Measurements from ENCODE around the gene SLC29A1.

Gene SLC29A1

DNA sequence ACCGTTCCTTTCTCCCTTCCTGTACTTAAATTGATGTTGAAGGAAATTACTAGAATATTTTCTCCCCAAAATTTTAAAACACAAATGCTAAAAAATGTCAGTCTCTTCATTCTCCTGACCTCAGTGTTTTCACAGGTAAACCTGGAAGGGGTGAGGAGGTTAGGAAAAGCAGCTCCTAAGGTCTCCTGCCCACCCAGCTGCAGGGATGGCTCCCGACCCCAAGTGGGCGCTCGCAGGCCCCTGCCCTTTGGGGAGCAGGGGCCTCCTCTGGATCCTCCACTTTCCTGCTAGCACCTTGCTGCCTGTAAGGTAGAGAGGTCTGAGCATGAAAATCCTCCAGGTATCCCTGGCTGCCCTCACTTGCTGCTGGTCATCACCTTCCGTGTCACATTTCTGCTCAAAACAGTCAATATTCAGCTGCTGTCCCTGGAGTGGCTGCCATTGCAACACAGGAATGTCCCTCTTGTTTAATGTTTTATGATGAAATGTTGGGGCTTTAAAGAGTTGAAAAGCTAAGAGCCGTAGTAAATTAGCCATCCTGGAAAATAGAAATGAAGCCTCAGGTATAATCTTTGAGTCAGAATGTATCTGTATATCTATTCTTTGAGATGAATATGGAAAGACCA is 12.6 kb downstream of the SLC29A1 start:
- no peak for DNase-seq

GRCh38 chr6:44237021-44237812 is 13.8 kb downstream of the SLC29A1 start:
- peak in 42 of 56 donors; percentile 30 to 90 (median 62) for DNase-seq

DNA sequence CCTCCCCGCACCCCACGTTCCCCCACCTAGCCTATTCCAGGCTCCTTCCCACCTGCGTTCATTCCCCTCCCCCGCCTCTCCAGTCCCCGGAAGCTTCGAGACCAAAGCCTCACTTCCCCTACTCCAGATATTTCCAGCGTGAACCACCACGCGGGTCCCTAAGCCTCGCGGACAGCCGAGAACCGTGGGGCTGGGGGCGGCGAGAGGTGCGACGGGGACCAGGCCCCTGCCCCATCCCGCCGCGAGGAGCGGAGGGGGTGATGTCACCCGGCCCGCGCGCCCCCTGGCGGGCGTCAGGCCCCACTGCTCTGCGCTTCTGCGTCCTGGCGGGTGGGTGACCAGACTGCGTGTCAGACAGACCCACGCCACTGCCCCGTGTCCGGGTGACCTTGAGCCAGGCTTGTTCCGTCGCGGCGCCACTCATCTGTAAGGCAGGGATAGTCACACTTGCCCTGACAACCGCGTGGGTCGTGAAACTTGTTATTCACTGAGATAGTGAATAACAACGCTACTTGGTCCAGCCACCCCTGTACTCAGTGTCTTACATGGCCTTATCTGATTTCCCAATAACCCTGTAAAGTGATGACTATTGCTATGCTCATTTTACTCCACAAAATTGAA is 14.5 kb downstream of the SLC29A1 start:
- peak in 51 of 56 donors; percentile 25 to 90 (median 70) for DNase-seq

DNA sequence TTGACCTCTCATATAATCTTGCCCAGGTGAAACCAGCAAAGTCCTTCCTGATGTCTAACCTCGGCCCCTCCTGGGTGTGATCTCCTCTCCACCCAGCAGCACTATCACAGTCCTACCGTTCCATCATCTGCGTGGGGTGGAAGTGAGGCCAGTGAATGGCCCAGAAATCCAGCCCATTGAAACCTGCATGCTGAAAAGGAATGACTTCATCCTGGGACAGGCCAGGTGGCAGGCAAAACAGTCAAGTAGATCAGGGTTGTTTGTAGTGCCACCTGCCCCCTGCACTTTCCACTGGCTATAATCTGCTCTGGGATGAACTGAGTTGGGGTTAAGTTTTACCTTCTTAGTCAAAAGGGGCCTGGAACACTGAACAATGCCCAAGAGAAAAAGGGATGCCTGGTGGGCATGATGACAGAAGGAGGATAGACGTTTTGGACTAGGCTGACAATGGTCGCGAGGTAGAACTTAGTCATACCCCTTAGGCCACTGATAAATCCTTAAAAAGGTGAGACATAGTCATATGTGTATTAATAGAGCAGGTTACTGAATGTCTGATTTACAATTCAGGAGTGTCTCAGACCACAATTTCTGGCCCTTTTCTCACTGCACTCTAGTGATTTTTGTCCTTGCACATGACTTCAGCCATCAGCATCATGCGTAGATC is 15.4 kb downstream of the SLC29A1 start:
- DNase-seq: no peak

DNA sequence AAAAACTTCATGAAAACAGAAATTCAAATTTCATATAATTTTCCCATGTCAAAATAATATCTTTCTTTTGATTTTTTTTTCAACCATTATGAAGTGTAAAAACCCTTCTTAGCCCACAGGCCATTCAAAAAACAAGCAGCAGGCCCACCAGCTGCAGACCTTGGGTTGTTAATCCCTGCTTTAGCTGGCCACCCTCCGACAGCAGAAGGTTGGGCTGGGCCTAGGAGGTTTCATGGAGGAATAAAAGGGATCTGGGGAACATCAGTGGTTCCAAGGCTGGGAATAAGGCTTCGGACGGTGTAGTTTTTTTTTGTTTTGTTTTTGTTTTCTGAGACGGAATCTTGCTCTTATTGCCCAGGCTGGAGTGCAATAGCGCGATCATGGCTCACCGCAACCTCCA is 19.9 kb downstream of the SLC29A1 start:
- DNase-seq: no peak

- peak in 2 of 56 donors; percentile 51 to 71 for DNase-seq
Observed at GRCh38 chr6:44245391-44245911, 22.1 kb downstream of the SLC29A1 start.

DNA sequence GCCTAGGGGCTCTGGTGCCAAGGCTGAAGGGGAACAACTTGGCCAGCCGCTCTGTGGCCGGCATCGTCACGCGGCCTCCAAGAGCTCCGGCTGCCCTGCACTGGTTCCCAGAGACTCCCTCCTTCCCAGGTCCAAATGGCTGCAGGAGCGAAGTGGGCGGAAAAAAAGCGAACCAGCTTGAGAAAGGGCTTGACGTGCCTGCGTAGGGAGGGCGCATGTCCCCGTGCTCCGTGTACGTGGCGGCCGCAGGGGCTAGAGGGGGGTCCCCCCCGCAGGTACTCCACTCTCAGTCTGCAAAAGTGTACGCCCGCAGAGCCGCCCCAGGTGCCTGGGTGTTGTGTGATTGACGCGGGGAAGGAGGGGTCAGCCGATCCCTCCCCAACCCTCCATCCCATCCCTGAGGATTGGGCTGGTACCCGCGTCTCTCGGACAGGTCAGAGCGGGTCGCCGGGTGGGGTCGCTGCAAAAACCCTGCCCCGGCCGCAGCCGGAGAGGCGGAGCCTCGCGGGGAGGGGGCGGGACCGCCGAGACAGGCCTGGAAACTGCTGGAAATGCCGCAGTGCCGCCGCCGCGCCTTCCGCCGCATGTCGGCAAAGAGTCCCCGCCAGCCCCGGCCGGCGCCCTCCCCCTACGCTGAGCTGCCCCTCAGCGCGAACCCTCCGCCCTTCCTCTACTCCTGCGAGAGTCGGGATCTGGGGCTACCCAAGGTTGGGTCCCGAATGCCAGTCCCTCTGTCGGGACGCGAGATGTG is 22.7 kb downstream of the SLC29A1 start:
- DNase-seq: peak in 55 of 56 donors; percentile 50 to 94 (median 81)

DNA sequence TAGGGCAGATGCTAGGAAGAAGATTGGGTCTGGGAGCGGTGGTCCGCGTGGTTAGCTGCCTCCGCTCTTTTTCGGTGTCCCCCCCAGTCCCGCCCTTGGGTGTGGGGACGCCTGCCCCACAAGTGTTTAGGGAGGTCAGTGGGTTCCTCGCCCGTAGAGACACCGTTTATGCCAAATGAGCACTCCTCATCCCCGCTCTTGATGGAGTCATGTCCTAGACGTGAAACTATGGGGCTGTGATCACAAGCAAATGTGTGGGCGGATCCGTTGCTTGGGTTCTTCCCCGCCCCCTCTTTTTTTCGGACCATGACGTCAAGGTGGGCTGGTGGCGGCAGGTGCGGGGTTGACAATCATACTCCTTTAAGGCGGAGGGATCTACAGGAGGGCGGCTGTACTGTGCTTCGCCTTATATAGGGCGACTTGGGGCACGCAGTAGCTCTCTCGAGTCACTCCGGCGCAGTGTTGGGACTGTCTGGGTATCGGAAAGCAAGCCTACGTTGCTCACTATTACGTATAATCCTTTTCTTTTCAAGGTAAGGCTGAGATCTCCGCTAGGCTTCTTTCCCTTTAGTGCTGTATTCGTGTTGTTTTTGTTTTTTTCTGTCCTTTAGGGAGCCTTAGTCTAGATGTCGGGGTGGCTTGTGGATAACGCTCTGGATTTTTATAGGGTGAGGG is 23.4 kb downstream of the SLC29A1 start, which contains the start of gene HSP90AB1:
Gene HSP90AB1 (plus strand): TSS at position 439 of the 675 bp plus-strand sequence. CDS start 1,529 bp downstream, outside the sequence.
- peak; percentile 61 to 96 (median 88) for DNase-seq

- peak in 47 of 56 donors; percentile 18 to 90 (median 69) for DNase-seq
Observed at GRCh38 chr6:44247338-44248302, 24.2 kb downstream of the SLC29A1 start.

GRCh38 chr6:44248579-44248978 is 25.2 kb downstream of the SLC29A1 start:
- no peak for DNase-seq

- DNase-seq: no peak
Observed at GRCh38 chr6:44249082-44249748, 25.8 kb downstream of the SLC29A1 start.

GRCh38 chr6:44250067-44250717 is 26.8 kb downstream of the SLC29A1 start:
- DNase-seq: no peak

DNA sequence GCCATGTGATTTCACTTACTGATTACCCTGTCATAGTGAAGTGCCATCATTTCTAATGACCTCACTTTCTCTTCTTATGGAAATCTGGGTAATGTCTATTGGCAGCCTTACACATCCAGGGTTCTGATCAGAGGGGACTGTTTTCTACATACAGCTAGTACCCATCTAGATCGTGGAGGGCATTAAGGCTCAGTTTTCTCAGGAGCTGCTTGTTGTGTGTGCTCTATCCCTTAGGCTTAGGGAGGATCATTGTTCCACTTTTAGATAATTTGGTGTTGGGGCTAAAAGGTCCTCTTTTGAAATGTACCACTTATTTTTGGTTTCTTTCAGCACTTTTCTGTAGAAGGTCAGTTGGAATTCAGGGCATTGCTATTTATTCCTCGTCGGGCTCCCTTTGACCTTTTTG is 27.3 kb downstream of the SLC29A1 start:
- DNase-seq: no peak

GRCh38 chr6:44251576-44252524 is 28.5 kb downstream of the SLC29A1 start:
- DNase-seq: no peak

DNA sequence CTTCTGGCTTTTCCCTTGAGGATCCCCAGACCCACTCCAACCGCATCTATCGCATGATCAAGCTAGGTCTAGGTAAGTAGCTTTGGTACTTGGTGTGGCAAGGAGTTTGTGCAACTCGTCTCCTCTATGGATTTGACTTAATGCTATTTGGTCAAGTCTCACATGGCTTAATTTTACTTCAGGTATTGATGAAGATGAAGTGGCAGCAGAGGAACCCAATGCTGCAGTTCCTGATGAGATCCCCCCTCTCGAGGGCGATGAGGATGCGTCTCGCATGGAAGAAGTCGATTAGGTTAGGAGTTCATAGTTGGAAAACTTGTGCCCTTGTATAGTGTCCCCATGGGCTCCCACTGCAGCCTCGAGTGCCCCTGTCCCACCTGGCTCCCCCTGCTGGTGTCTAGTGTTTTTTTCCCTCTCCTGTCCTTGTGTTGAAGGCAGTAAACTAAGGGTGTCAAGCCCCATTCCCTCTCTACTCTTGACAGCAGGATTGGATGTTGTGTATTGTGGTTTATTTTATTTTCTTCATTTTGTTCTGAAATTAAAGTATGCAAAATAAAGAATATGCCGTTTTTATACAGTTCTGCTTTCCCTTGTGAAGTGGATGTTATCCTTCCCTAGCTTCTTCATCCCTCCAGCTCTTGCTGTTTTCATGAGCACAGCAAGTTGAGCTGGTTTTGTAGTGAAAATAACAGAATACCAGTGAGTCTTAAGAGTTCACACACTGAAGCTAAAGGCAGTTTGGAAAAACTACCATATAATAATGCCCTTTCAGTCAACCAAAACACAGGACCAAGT is 30.1 kb downstream of the SLC29A1 start:
- DNase-seq: no peak
